ENCODE measurements around the gene CEP43. TPM values are rescaled to one million over a fixed set of nuclear protein-coding genes. Genes with fewer than 3 reads are reported as not detected.

CEP43 gene
- polyA plus RNA-seq, 3 donors: 5.0 to 9.2 (median 6.2) TPM

DNA sequence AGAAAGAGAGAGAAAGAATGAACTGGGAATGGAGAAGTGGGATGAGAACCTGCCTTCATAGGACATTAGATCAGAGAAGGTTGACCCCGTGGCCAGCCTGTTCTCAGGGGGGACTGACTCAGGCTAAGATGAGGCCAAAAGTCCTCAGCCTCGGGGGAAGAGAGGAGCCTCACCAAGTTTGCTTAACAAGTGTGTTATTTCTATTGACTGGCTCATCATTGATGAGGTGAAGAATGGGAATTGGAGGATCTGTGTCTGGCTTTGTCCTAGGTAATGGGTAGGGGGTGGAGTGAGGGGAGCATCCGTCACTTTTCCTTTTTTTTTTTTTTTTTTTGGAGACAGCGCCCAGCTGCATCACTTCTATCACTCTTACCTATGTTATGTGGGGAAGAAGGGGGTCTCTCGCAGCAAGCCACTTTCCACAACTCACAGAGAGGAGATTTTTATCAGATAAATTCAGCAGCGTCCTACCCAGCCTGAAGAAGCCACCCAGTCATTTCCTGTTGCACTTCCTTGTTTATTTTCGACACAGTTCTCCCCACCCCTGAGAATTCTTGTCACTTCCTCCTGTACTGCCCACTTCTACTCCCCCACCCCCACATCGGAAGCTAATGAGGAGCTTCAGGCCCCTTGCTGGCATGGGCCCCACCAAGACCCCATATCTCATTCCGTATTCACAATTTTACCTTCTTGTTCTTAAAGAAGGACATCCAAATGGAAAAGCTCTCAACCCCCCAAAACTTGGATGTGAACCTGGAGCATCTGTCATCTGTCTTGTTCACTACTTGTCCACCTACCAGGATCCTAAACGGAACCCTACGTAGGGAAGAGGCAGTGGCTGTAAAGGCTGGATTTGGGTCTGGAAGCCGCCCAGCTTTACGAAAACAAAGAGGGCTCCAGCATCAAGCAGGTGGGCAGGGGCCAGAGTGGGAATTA is 40.0 kb upstream of the CEP43 start:
- WGBS, 3 donors: 53 to 76% (median 55%) methylated on average over 12 to 13 of the region's 13 CpGs

DNA sequence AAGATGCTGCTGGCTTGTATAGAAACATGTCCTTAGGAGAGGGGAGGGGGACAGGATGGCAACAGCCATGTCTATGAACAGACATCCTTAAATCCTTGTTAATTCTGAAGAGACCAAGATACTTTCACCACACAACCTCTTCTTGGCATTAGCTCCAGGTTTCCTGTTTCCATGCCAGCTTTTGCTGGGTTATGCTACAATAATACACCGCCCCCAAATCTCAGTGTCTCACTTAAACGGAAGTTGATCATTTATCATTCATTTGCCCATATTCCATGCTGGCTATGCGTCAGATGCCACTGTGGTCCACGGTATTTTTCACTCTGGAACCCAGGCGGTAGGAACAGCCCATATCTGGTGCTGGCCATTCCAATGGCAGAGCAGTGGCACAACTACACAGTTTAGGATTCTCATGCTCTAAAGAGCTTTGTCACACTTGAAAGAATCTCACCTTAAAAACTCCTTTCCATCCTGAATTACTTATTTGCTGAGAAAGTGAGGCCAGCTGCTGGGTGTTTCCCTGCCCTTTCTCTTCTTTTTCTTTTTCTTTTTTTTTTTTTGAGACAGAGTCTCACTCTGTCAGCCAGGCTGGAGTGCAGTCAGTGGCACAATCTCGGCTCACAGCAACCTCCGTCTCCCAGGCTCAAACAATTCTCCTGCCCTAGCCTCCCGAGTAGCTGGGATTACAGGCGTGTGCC is 39.1 kb upstream of the CEP43 start:
- 69 to 81% (median 72%) methylated on average over 9 of the region's 9 CpGs for WGBS, 3 donors
- H3K27ac ChIP-seq (ENCODE audit: low read depth, low read length): no peak overlapping the region

More for the DNA sequence above, 40.0 kb upstream of the CEP43 start:
- no peak overlapping the region for H3K27ac ChIP-seq (ENCODE audit: low read depth, low read length)

DNA sequence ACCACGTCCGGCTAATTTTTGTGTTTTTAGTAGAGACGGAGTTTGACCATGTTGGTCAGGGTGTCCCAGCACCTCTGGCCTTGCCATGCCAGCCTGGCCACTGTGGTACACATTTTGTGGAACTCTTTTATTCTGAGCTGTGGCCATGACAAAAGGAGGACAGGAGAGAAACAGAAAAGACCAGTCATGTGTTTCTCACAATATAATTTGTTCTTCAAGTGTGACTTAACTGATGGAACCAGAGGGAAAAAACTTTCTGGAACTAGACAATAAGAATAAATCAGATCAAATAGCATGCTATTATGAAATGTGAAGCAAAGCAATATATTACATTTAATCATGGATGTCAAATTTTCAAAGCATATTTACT is 38.6 kb upstream of the CEP43 start:
- H3K27ac ChIP-seq (ENCODE audit: low read depth, low read length): no peak overlapping the region
- WGBS, 3 donors: 88 to 94% (median 92%) methylated on average over 3 of the region's 3 CpGs

DNA sequence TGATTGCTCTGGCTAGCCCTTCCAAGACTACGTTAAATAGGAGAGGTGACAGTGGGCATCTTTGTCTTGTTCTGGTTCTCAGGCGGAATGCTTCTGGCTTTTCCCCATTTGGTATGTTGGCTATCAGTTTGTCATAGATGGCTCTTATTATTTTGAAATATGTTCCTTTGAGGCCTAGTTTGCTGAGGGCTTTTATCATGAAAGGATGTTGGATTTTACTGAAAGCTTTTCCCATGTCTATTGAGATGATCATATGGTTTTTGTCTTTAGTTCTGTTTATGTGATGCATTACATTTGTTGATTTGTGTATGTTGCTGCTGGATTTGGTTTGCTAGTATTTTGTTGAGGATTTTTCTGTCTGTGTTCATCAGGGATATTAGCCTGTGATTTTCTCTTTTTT is 32.9 kb upstream of the CEP43 start:
- 97 to 98% (median 98%) methylated on average over 2 of the region's 2 CpGs for WGBS, 3 donors
- H3K27ac ChIP-seq (ENCODE audit: low read depth, low read length): no peak overlapping the region

DNA sequence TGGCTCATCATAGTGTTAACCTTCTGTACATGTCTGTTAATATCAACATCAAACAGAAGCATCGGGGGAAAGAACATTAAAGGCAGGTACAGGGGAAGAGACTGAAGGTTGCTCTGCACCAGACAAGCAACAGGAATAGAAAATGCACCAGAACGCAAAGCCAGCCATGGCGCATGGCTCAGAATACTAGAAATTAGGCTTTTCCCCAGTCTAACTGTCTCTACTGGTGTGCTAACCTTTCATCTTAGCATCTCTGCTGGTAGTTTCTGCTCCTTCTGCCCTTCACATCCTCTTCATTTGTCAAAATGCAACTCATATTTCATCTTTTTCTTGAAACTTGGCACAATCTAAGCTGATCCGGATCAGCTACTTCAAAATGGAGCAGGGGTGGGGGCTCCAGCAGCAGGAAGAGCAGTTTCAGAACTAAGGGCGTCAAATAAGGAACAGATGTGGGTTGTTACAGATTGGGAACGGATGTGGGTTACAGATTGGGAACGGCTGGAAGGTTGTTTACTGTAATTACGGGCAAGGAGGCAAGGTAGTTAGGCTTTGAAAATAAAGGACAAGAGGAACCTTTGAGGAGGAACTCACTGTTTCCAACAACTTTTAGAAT is 29.7 kb upstream of the CEP43 start:
- no peak overlapping the region for H3K27ac ChIP-seq (ENCODE audit: low read depth, low read length)
- 55 to 80% (median 60%) methylated on average over 8 of the region's 8 CpGs for WGBS, 3 donors

DNA sequence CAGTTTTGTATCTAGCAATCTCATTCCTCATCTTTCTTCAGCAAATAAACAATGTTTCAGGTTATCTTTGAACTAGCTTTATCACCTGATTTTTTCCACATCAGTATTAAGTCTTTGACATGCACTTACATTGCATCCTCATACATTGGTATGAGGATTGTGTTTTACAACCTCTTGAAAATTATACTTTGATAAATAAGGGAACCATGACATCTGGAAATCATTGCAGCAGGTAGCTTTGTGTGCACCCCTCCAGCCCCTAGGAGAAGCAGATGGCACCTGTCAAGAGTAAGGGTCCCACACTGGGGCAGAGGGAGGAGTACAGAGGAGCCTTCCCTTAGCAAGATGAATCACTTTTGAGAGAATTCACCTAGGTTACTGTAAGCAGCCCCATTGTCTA is 29.1 kb upstream of the CEP43 start:
- H3K27ac ChIP-seq (ENCODE audit: low read depth, low read length): no peak overlapping the region

DNA sequence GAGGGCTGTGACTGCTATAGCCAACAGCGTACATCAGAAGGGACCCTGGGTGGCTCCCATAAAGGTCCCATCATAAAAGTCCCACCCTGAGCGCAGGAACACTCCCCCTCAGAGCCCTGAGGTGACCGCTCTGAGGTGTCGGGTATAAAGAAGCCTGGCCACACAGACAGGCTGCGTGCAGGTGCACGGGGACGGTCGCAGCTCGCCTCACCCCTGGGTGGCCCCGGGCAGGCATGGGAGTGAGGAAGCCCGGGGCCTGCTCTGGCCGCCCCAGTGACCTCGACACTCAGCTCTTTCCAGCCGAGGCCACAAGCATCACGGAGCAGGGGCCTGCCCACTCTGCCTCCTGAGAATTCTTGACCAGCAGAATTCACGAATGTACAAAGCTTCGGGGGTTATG is 28.4 kb upstream of the CEP43 start:
- WGBS, 3 donors: 86 to 90% (median 89%) methylated on average over 17 of the region's 17 CpGs
- no peak overlapping the region for H3K27ac ChIP-seq (ENCODE audit: low read depth, low read length)

DNA sequence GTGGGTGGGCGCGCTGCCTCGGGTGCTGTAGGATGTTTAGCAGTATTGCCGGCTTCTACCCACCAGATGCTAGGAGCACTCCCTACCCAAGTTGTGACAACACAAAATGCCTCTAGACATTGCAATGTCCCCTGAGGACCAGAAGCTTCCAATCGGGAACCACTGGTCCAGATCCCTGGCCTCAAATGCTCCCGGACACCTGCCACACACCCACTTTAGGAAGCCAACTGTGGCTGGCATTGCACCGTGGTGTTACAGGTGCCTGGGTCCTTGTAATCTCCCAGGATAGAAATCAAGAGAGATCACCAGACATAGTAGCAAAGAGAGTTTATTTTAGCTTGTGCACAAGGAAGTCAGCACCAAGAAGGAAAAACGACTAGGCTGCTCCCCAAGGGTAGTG is 27.9 kb upstream of the CEP43 start:
- 74 to 92% (median 89%) methylated on average over 8 of the region's 8 CpGs for WGBS, 3 donors
- no peak overlapping the region for H3K27ac ChIP-seq (ENCODE audit: low read depth, low read length)

DNA sequence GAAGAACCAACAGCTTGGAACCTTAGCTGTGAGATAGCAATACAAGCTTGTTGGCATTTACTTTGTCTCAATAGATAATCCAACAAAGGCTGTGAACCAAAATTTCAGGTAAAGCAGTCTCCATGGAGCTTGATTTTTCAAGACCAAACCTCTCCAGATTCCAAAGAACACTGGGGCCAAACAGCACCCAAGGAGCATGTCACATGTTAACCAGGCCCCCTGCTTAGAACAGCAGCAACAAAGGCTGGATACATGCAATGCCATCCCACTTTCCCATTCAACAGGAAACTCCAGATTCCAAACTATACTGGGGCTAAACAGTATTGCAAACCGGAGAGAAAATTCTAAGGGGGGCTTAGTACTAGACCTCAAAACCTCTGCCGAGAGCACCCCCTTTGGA is 27.1 kb upstream of the CEP43 start:
- 96 to 100% (median 98%) methylated on average over 2 of the region's 2 CpGs for WGBS, 3 donors
- H3K27ac ChIP-seq (ENCODE audit: low read depth, low read length): no peak overlapping the region

DNA sequence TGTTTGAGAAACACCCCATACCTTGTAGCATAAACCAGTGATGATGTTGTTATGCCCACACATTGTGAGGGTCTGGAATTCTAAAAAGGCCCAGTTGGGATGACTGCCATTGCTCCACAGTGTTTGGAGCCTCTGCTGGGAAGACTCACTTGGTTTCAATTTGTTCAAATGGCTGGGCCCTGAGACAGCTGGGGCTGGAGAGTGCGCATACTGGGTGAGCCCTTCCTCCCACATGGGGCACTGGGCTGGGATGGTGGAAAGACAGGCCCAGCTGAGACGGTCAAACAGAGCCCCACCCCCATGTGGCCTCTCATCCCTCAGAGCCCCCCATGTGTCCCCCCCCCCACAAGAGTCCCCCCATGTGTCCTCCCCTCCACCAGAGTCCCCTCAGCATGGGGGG is 22.6 kb upstream of the CEP43 start:
- WGBS, 3 donors: 77 to 97% (median 80%) methylated on average over 2 of the region's 2 CpGs
- no peak overlapping the region for H3K27ac ChIP-seq (ENCODE audit: low read depth, low read length)

DNA sequence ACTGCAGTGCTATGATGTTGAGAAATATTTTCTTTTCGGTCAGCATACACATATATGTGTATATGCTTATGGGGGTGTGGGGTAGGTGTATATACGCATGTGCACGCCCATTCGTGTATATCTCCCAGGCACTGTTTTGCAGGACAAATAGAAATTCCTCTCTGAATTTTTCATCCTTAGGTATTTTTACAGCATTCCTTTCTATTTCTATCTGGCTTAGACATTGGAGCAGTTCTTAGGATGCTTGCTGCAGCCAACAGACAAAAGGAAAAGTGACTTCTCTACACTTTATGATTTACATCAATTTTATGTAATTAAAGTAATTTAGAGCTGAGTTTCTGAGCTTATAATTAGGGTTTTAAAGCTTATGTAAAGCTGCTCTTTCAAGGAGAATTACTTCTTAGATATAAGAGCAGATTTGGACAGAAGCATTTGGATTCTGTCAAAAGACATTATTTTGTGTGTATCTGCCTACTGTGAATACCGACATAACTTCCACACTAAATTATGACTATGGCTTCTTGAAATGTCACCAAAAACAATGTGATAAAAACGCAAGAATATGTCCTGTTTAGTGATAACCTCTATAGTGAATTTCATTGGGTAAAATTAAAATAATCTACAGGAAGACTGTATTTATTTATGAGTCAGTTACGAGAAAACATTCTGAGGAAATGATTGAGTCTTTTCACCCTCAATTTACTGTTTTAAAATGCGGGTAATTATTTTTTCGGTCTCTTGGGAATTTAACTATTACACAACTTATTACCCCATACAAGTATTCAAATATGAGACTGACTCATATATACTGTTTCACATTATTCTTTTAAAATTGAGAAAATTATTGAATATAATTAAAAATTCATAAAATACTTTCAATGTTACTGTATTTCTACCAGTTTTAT is 21.3 kb upstream of the CEP43 start:
- H3K27ac ChIP-seq (ENCODE audit: low read depth, low read length): no peak overlapping the region
- WGBS, 3 donors: 86 to 88% (median 87%) methylated on average over 9 of the region's 9 CpGs

DNA sequence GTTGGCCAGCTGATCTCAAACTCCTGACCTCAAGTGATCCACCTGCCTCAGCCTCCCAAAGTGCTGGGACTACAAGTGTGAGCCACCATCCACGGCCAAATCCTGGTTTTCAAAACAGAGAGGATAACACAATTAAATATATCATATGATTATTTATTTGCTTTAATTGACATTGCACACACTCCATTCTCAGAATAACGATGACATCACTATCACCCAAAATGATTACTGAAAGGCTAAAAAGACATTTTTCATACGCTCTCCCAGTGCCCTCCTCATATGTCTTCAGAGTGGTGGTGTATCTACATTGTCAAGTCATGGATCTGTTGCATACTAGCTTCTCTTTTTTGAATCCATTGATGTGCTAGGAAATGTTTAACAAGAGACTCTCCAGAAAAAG is 18.5 kb upstream of the CEP43 start:
- no peak overlapping the region for H3K27ac ChIP-seq (ENCODE audit: low read depth, low read length)
- 97 to 99% (median 97%) methylated on average over 3 of the region's 3 CpGs for WGBS, 3 donors

DNA sequence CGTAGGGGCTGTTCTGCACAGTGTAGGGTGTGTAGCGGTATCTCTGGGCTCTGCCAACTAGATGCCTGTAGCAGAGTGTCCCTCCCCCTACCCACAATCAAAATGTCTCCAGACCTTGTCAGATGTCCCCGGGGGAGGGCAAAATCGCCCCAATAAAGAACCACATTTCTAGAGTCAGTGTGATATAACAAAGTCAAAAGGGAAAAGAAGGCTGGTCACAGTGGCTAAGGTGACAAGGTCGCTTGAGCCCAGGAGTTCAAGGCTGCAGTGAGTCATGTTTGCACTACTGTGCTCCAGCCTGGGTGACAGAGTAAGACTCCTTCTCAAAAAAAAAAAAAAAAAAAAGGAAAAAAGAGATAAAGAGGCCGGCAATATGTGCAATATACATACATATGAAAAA is 11.7 kb upstream of the CEP43 start:
- WGBS, 3 donors: 55 to 80% (median 59%) methylated on average over 6 of the region's 6 CpGs

DNA sequence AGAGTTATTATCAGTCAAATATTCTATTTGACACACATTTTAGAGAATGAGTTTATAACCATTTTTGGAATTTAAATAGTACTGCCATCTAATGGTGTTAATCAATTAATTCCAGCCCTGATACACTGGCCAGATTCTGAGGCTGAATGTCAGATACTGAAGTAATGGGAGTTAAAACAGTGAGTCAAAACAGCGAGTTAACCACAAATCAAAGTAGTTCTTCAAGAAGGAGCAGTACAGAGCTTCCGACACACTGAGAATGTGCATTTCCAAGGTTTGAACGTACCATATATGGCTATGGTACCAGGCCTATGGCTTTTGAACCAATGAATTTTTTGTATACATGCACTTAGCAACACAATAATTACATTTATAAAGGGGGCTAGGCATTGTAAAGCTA is 11.3 kb upstream of the CEP43 start:
- no peak overlapping the region for H3K27ac ChIP-seq (ENCODE audit: low read depth, low read length)
- WGBS, 3 donors: 81 to 88% (median 81%) methylated on average over 3 of the region's 3 CpGs

More for the DNA sequence above, 11.7 kb upstream of the CEP43 start:
- no peak overlapping the region for H3K27ac ChIP-seq (ENCODE audit: low read depth, low read length)

DNA sequence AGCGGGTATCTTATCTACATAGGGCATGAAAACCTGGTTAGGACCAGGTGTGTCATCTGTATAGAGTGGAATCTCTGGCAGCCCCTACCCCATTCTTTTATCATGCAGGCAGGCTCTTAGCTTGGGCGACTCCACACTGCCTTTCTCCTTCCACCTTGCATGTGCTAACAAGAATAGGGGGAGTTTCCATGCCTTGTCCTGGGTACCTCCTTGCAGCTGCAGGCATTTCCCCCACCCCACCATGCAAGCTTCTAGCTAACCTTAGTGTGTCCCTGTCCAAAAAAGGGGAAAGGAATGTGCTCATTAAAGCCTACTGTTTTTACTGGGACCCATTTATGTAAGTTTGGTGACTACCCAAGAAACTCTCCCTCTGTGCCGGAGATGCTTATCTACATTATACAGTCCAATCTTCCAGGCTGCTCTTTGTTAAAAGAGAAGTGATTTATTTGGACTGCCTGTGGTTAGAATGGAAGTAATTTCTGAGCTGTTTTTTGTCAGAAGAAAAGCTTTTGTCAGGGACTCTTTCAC is 10.5 kb upstream of the CEP43 start:
- WGBS, 3 donors: 69 to 92% (median 82%) methylated on average over 3 of the region's 3 CpGs
- H3K27ac ChIP-seq (ENCODE audit: low read depth, low read length): no peak overlapping the region

DNA sequence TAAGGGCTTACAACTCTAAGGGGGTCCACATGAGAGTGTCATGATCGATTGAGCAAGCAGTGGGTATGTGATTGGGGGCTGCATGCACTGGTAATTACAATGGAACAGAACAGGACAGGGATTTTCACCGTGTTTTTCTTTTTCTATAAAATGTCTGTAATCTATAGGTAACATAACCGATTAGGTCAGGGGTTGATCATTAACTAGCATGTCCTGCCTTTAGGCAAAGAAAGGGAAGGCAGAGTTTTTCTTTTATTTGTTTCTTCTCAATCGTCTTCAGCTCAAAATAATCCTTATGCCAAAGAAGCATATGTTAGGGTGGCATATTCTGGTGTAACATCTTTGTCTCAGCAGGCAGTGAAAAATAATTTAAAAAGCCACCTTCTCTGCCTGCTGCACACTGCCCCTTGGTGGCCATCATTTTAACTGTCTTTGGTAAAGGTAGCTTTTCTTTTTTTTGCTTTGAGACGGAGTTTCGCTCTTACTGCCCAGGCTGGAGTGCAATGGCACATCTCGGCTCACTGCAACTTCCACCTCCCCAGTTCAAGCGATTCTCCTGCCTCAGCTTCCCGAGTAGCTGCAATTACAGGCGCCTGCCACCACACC is 9.7 kb upstream of the CEP43 start:
- H3K27ac ChIP-seq (ENCODE audit: low read depth, low read length): no peak overlapping the region
- 43 to 62% (median 60%) methylated on average over 8 to 10 of the region's 10 CpGs for WGBS, 3 donors

DNA sequence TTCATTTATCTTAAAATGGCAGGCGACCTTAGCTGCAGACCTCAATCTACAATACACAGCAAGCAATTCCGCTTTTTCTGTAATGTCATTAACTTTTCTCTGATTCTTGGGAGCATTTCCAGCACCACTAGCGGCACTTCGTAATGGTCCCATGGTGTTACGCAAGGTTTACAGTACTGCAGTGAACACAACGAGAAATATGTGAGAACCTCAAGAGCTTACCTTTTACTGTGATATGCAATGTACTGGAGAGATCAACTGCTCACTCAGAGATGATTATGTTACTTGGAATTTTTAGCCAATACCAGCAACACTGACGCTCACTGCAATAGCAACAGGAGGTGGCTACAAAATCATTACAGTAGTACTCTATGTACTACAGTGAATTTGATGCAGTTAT is 2.8 kb upstream of the CEP43 start:
- WGBS, 3 donors: 75 to 87% (median 80%) methylated on average over 7 of the region's 7 CpGs
- no peak overlapping the region for H3K27ac ChIP-seq (ENCODE audit: low read depth, low read length)

DNA sequence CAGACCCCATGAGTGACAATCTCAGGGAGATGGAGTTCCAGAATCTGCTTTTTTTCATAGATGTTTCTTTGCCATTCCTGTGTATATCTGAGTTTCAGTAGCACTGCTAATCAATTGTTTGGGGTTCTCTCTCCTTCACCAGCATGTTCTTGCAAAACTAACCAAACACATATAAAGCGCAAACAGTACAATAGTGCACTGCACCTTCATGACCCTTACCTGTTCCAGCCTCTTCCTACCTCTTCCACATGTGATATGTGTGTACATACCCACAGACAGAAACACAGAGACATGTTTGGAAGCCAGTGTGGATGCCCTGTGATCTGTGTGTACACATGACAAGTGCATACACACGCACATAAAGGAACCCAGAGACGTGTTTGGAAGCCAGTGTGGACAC is 1.8 kb upstream of the CEP43 start:
- WGBS, 3 donors: 73 to 92% (median 84%) methylated on average over 3 of the region's 3 CpGs
- no peak overlapping the region for H3K27ac ChIP-seq (ENCODE audit: low read depth, low read length)
